GM21717 (cell line): ENCODE results near the gene NCDN.

Experiments
- ATAC-seq: cut with Tn5 transposase; IDR thresholded peaks from one replicate; pipeline ENCODE4 v1.9.1; 2021; ENCODE audit warnings: mild to moderate bottlenecking, moderate library complexity; ENCODE audit not compliant: unreplicated experiment

Gene NCDN

GRCh38 chr1:35554266-35555211, 3.1 kb upstream of the NCDN start:
- no peak for ATAC-seq

- ATAC-seq = no peak
Measured at GRCh38 chr1:35555212-35555584, 2.4 kb upstream of the NCDN start.

- no peak for ATAC-seq
Measured at GRCh38 chr1:35555601-35556477, 1.8 kb upstream of the NCDN start.

- ATAC-seq = no peak
Measured at GRCh38 chr1:35556484-35557117, 998 bp upstream of the NCDN start.

GRCh38 chr1:35557118-35557610, 435 bp upstream of the NCDN start, which contains the start of gene KIAA0319L:
Gene KIAA0319L, minus strand, starts transcription at chr1:35557403. Its CDS starts 2,912 bp downstream, at chr1:35554491.
- ATAC-seq = peak; percentile 78

GRCh38 chr1:35558374-35559316, 1.0 kb downstream of the NCDN start:
- no peak for ATAC-seq

- ATAC-seq = no peak
Measured at GRCh38 chr1:35559317-35559944, 1.8 kb downstream of the NCDN start.

GRCh38 chr1:35560256-35561225, 2.9 kb downstream of the NCDN start:
- ATAC-seq = no peak

- no peak for ATAC-seq
Measured at GRCh38 chr1:35561297-35561971, 3.8 kb downstream of the NCDN start.

GRCh38 chr1:35561972-35562680, 4.5 kb downstream of the NCDN start:
- ATAC-seq = no peak

- no peak for ATAC-seq
Measured at GRCh38 chr1:35563166-35563565, 5.6 kb downstream of the NCDN start.

GRCh38 chr1:35564037-35564883, 6.7 kb downstream of the NCDN start:
- no peak for ATAC-seq

GRCh38 chr1:35564884-35565741, 7.5 kb downstream of the NCDN start:
- ATAC-seq = no peak

- ATAC-seq = no peak
Measured at GRCh38 chr1:35565742-35566133, 8.1 kb downstream of the NCDN start.

GRCh38 chr1:35567947-35568558, 10.5 kb downstream of the NCDN start:
- no peak for ATAC-seq
